Psoas muscle (tissue), 8 donors: ENCODE data around the gene GABBR2. TPM values are rescaled to one million over a fixed set of nuclear protein-coding genes. Genes with fewer than 3 reads are reported as not detected.

Experiments
- ATAC-seq, 4 donors: fragments of 200-7000 bp; cut with Tn5 transposase; one replicate each; pipeline ENCODE4 v1.9.1; 2020; ENCODE audit warnings: moderate library complexity in 3 of 4, mild to moderate bottlenecking in 2 of 4
- DNase-seq, 2 donors: peaks; one replicate each; pipeline ENCODE4 v3.0.0-alpha.2; 2020
- H3K27ac ChIP-seq: fragments of 200-600 bp; one replicate; pipeline ENCODE4 v1.8.0; 2022
- H3K27me3 ChIP-seq, 3 donors: fragments of 200-600 bp in 1 of 3; one replicate each; pipeline versions ENCODE4 v1.6.1 to v1.8.0; 2013 to 2022; ENCODE audit warnings: low read length in 2 of 3, mild to moderate bottlenecking in 2 of 3, moderate library complexity in 1 of 3; ENCODE audit not compliant: insufficient read depth in 3 of 3
- H3K36me3 ChIP-seq, 2 donors: fragments of 200-600 bp in 1 of 2; one replicate each; pipeline versions ENCODE4 v1.6.1 to v1.8.0; 2013 to 2022; ENCODE audit warnings: low read depth in 1 of 2, mild to moderate bottlenecking in 1 of 2, moderate library complexity in 1 of 2; ENCODE audit not compliant: insufficient read depth in 1 of 2
- H3K4me1 ChIP-seq: fragments of 200-600 bp; one replicate; pipeline ENCODE4 v1.8.0; 2022
- H3K4me3 ChIP-seq: fragments of 200-600 bp; one replicate; pipeline ENCODE4 v1.8.0; 2022; ENCODE audit warnings: mild to moderate bottlenecking
- H3K9me3 ChIP-seq: fragments of 200-600 bp; one replicate; pipeline ENCODE4 v1.8.0; 2022
- WGBS, 3 donors: extraction: QIAGEN DNeasy Blood & Tissue Kit; methylation state at CpG; one replicate each; pipeline versions ENCODE4 v1.1.6 to v1.1.7; 2013; 5-methylcytosine and 5-hydroxymethylcytosine counted together
- intact Hi-C, 2 donors: fragments of 100-400 bp; cut with DNase I; formaldehyde crosslinking; loops; one replicate each; pipeline versions ENCODE4 v1.11.0 to v1.14.2; 2022
- polyA plus RNA-seq, 3 donors: library from polyadenylated mRNA; stranded (reverse); fragments of 200-250 nt; gene quantifications; one replicate each; pipeline ENCODE4 v1.2.3, GENCODE V29; 2013
- total RNA-seq, 4 donors: library from RNA; stranded (reverse); fragmentation: NEBNext Ultra II Directional in 2 of 4; extraction: Animal tissue kit (Norgen Biotek cat#: 25700) in 2 of 4; gene quantifications; one replicate each; pipeline versions ENCODE4 v1.2.1 to v1.2.4, GENCODE V29; 2021 to 2023
- TF ChIP-seq, protein P1 (sequence below): fragments of 200-600 bp; IDR thresholded peaks from one replicate; pipeline ENCODE4 v1.8.0; 2022; ENCODE audit warnings: antibody characterized with exemption
- donor health status: healthy with polysubstance abuse.
- donor health status: DM: no; HTN: no; CAD: no; lungs with moderate emphysema.
- donor health status: Bipolar disorder and iron deficiency.
- donor health status: healthy.
- donor health status: DM: yes; HTN: yes; CAD: no.
- donor health status: DM: no; HTN: no; CAD: no.
- donor health status: DM: no; HTN: no; CAD: no.
- donor health status: DM: yes; HTN: yes; CAD: no.

Gene GABBR2
- total and polyA plus RNA-seq, 7 donors = 0.08 to 0.66 (median 0.38) TPM

DNA sequence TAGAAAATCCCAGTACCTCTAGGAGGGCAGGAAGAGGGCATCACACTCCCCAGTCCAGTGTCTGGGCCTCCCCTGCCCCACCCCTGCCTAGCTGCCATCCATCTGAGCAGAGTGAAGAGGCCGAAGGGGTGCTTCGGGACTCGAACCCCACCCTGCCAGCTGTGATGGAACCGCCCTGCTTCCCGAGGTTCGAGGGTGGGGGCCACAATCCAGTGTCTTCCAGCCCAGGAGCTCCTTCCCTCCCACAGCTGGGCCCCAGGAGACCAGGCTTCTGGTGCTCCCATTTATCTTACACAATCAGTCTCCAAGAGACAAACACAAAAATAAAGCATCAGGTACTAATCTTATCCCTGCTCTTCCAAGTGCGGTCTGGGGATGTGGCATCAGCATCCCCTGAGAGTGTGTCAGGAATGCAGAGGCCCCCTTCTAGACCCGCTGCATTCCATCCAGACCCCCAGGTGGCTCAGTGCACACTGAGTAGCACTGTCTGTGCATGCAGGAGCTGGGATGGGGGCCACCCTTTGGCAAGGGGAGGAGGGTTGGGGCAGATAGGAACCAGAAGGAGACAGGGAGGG is 330.4 kb downstream of the GABBR2 start:
- 75 to 76% (median 76%) methylated on average over 8 of the region's 8 CpGs for whole genome bisulfite sequencing, 3 donors
- intact Hi-C loops = no loop called here
- ATAC-seq = no peak

DNA sequence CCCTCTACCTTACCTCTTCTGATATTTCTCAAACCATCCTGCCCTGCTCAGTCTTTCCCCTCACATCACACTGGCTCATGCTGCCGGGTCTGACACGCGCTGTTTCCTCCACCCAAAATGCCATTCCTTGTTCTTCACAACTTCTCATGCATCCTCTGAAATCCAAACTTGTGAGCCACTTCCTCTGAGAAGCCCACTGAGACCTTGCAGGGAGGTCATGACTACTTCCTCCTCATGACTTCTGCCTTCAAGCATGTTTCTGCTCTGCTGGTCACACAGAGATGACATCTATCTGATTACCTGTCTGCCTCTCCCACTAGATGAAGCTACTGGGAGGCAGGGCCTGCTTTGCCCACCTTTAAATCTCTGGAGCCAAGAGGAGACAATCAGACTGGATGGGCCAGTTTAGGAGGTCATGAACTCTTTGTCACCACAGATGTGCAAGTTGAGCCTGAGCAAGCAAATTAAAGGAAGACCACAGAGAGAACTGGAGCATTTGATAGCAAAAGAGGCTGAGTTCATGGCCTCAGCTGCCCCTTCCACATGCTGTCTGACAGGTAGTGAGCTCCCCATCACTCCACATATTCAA is 333.5 kb downstream of the GABBR2 start:
- DNase-seq (no peak), ATAC-seq (no peak)
- Histone ChIP-seq H3K36me3 (no peaks in the 10 kb centered on the region), H3K9me3 (no peaks in the 10 kb centered on the region), H3K4me1 (no peaks in the 10 kb centered on the region), H3K27me3 (no peaks in the 10 kb centered on the region), H3K27ac (no peak overlapping the region), H3K4me3 (no peak overlapping the region)
- intact Hi-C loops = no loop called here
- WGBS, 3 donors = 79 to 93% (median 79%) methylated on average over 3 of the region's 3 CpGs
- TF ChIP-seq, protein P1, sequence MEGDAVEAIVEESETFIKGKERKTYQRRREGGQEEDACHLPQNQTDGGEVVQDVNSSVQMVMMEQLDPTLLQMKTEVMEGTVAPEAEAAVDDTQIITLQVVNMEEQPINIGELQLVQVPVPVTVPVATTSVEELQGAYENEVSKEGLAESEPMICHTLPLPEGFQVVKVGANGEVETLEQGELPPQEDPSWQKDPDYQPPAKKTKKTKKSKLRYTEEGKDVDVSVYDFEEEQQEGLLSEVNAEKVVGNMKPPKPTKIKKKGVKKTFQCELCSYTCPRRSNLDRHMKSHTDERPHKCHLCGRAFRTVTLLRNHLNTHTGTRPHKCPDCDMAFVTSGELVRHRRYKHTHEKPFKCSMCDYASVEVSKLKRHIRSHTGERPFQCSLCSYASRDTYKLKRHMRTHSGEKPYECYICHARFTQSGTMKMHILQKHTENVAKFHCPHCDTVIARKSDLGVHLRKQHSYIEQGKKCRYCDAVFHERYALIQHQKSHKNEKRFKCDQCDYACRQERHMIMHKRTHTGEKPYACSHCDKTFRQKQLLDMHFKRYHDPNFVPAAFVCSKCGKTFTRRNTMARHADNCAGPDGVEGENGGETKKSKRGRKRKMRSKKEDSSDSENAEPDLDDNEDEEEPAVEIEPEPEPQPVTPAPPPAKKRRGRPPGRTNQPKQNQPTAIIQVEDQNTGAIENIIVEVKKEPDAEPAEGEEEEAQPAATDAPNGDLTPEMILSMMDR = no peak

More for the DNA sequence above, 330.4 kb downstream of the GABBR2 start:
- H3K36me3 ChIP-seq = no peaks in the 10 kb centered on the region
- no peak for DNase-seq
- H3K27me3 ChIP-seq = no peaks in the 10 kb centered on the region
- no peaks in the 10 kb centered on the region for H3K4me1 ChIP-seq
- no peak overlapping the region for H3K4me3 ChIP-seq
- no peaks in the 10 kb centered on the region for H3K9me3 ChIP-seq
- no peak overlapping the region for H3K27ac ChIP-seq
- TF ChIP-seq, protein P1 = no peak

DNA sequence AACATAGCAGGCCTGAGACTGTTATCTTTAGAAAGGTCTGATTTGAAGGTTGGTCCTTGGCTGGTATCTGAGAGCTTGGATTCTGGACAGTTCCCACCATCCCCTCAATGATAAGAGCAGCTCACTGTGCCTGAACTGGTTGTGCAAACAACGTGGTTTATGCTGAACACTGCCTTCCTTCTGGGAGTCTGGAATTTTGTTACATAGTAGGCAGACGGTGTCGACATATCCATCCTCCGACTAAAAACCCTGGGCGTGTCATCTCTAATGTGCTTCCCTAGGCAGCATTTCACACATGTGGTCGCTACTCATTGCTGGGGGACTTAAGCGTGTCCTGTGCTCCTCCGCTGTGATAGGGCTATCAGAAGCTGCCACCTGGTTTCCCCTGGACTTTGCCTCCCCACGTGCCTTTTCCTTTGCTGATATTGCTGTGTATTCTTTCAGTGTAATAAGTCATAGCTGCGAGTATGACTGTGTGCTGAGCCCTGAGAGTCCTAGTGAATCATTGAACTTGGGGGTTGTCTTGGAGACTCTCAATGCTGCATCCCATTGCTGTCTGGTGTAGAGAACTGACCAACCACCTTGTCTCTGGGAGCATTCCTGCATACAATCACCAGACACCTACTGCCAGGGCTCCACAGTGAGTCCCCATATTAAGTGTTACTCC is 334.2 kb downstream of the GABBR2 start:
- WGBS, 3 donors = 50 to 60% (median 55%) methylated on average over 10 of the region's 10 CpGs
- H3K36me3 ChIP-seq = no peaks in the 10 kb centered on the region
- H3K27ac ChIP-seq = no peak overlapping the region
- no peak overlapping the region for H3K4me3 ChIP-seq
- ATAC-seq = no peak
- TF ChIP-seq, protein P1 = no peak
- no peaks in the 10 kb centered on the region for H3K9me3 ChIP-seq
- no peaks in the 10 kb centered on the region for H3K27me3 ChIP-seq
- DNase-seq = no peak
- no peaks in the 10 kb centered on the region for H3K4me1 ChIP-seq
- intact Hi-C loops = no loop called here

DNA sequence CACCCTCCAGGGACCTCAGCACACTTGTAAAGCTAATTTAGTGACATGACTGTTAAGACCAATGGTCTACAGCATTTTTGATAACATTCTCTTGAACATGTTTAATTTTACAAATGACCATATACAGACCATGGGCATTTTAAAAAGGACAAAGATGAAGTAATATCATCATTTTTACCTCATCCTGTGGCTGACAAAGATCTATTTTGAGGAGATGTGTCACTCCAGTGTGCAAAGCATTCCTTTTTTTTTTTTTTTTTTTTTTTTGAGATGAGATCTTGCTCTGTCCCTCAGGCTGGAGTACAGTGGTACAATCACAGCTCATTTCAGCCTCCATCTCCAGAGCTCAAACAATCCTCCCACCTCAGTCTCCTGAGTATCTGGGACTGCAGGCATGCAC is 335.1 kb downstream of the GABBR2 start:
- no peak overlapping the region for H3K27ac ChIP-seq
- H3K36me3 ChIP-seq = no peaks in the 10 kb centered on the region
- TF ChIP-seq, protein P1 = no peak
- no peak for ATAC-seq
- no peaks in the 10 kb centered on the region for H3K4me1 ChIP-seq
- no peaks in the 10 kb centered on the region for H3K27me3 ChIP-seq
- no peak for DNase-seq
- H3K9me3 ChIP-seq = no peaks in the 10 kb centered on the region
- H3K4me3 ChIP-seq = no peak overlapping the region
- intact Hi-C loops = no loop called here
